ENCODE measurements around the gene ZCCHC13. TPM values are rescaled to one million over a fixed set of nuclear protein-coding genes. Genes with fewer than 3 reads are reported as not detected.
"Not testable (repeated sequence)": the region's sequence is repeated elsewhere in the genome, so short reads cannot be mapped to it uniquely, and the experiment has no call there.

Gene ZCCHC13
- total RNA-seq, 1 donor from 2014 or later: not detected

- DNase-seq (ENCODE audit: extremely low read depth, low read depth, low spot score): peak; percentile 5
Observed at GRCh38 chrX:74319321-74319720, 15.3 kb downstream of the ZCCHC13 start.

- no peak for DNase-seq (ENCODE audit: extremely low read depth, low read depth, low spot score)
Observed at GRCh38 chrX:74321191-74321590, 17.2 kb downstream of the ZCCHC13 start.

GRCh38 chrX:74324131-74324530, 20.2 kb downstream of the ZCCHC13 start:
- no peak for DNase-seq (ENCODE audit: extremely low read depth, low read depth, low spot score)

GRCh38 chrX:74325130-74326059, 21.4 kb downstream of the ZCCHC13 start:
- DNase-seq (ENCODE audit: extremely low read depth, low read depth, low spot score): no peak

GRCh38 chrX:74338852-74339251, 34.9 kb downstream of the ZCCHC13 start:
- DNase-seq (ENCODE audit: extremely low read depth, low read depth, low spot score): no peak

- no peak for DNase-seq (ENCODE audit: extremely low read depth, low read depth, low spot score)
Observed at GRCh38 chrX:74340051-74340450, 36.1 kb downstream of the ZCCHC13 start.

GRCh38 chrX:74342211-74342610, 38.2 kb downstream of the ZCCHC13 start:
- DNase-seq (ENCODE audit: extremely low read depth, low read depth, low spot score): not testable (repeated sequence)

GRCh38 chrX:74343343-74344279, 39.6 kb downstream of the ZCCHC13 start:
- peak; percentile 76 for DNase-seq (ENCODE audit: extremely low read depth, low read depth, low spot score)

GRCh38 chrX:74344280-74344622, 40.3 kb downstream of the ZCCHC13 start:
- DNase-seq (ENCODE audit: extremely low read depth, low read depth, low spot score): no peak

- no peak for DNase-seq (ENCODE audit: extremely low read depth, low read depth, low spot score)
Observed at GRCh38 chrX:74346088-74346487, 42.1 kb downstream of the ZCCHC13 start.

GRCh38 chrX:74349387-74349786, 45.4 kb downstream of the ZCCHC13 start:
- DNase-seq (ENCODE audit: extremely low read depth, low read depth, low spot score): no peak

- DNase-seq (ENCODE audit: extremely low read depth, low read depth, low spot score): no peak
Observed at GRCh38 chrX:74351760-74352159, 47.8 kb downstream of the ZCCHC13 start.

GRCh38 chrX:74353984-74354383, 50.0 kb downstream of the ZCCHC13 start:
- DNase-seq (ENCODE audit: extremely low read depth, low read depth, low spot score): no peak

Other genes with a start within 250 kb of the ZCCHC13 start
- gene SLC16A2, start 117.3 kb downstream of the ZCCHC13 start, total RNA-seq: 1.9 and 2.8 TPM in 2 replicates